GM08714 (cell line): ENCODE measurements around the gene THBS3.
"Not testable (repeated sequence)": the region's sequence is repeated elsewhere in the genome, so short reads cannot be mapped to it uniquely, and the experiment has no call there.

Experiments
- H3K4me3 ChIP-seq: fragments of 200-500 bp; sonication (Bioruptor generic); 2 replicates; pipeline ENCODE4 v1.5.1; 2014; ENCODE audit warnings: mild to moderate bottlenecking, low read length, inconsistent platforms
- ZNF274 ChIP-seq: IDR thresholded peaks from 2 replicates; pipeline ENCODE4 v1.6.1; 2012; ENCODE audit warnings: mild to moderate bottlenecking, low read depth, low read length

Gene THBS3

GRCh38 chr1:155205035-155205434 lies 2.7 kb downstream of the THBS3 start:
- no peak for TF ChIP-seq ZNF274
- H3K4me3 ChIP-seq, result no peak overlapping the region

- TF ChIP-seq ZNF274, result no peak
- no peak overlapping the region for H3K4me3 ChIP-seq
Measured at GRCh38 chr1:155202731-155203515, 4.8 kb downstream of the THBS3 start.

GRCh38 chr1:155202198-155202597 lies 5.5 kb downstream of the THBS3 start:
- H3K4me3 ChIP-seq, result no peak overlapping the region
- TF ChIP-seq ZNF274, result no peak

DNA sequence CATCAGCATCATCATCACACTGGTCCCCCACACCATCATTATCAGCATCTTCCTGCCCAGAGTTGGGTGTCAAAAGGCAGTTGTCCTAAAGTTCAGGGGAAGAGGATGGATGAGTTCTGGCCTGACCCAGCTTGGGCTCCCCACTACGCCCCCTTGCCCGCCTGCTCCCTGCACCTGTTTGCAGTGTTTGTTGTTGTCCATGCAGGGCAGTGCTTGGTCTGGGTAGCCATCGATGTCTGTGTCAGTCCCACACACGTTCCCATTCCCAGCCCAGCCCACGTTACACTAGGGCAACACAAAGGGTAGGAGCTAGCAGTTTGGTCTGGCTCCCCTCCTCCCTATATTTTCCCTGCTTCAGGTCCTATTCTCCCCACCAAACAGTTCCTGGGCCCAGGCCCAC lies 6.8 kb downstream of the THBS3 start:
- no peak for TF ChIP-seq ZNF274
- H3K4me3 ChIP-seq, result no peak overlapping the region

DNA sequence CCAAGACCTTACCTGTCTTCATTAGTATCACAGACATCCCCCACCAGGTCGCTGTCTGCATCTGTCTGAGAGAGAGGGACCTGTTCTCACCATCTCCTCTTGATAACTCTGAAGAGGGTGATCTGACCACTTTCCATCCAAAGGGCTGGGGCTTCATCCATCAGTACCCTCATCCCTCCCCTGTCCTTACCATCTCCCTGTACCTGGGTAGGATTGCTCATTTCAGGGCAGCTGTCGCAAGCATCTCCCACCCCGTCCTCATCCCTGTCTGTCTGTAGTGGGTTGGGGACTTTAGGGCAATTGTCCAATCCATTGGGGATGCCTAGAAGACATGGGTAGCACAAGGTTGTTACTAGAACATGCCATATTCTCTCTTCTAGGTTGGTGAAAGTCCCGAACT lies 7.9 kb downstream of the THBS3 start:
- H3K4me3 ChIP-seq, result no peak overlapping the region
- no peak for TF ChIP-seq ZNF274

GRCh38 chr1:155198547-155198906 lies 9.2 kb downstream of the THBS3 start:
- no peak overlapping the region for H3K4me3 ChIP-seq
- no peak for TF ChIP-seq ZNF274

- no peak overlapping the region for H3K4me3 ChIP-seq
- no peak for TF ChIP-seq ZNF274
Measured at GRCh38 chr1:155197901-155198546, 9.7 kb downstream of the THBS3 start.

- no peak overlapping the region for H3K4me3 ChIP-seq
Measured at GRCh38 chr1:155196893-155197638, 10.6 kb downstream of the THBS3 start.

GRCh38 chr1:155196103-155196892 lies 11.4 kb downstream of the THBS3 start:
- H3K4me3 ChIP-seq, result no peak overlapping the region
- TF ChIP-seq ZNF274, result no peak

More at GRCh38 chr1:155196893-155197638, 10.6 kb downstream of the THBS3 start:
- TF ChIP-seq ZNF274, result no peak

- H3K4me3 ChIP-seq, result no peak overlapping the region
Measured at GRCh38 chr1:155195201-155196102, 12.2 kb downstream of the THBS3 start.

DNA sequence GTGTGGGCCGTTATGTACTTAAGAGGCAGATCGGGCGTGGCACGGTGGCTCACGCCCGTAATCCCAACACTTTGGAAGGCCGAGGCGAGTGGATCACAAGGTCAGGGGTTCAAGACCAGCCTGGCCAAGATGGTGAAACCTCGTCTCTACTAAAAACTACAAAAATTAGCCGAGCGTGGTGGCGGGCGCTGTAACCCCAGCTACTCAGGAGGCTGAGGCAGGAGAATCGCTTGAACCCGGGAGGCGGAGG lies 13.8 kb downstream of the THBS3 start:
- H3K4me3 ChIP-seq, result not testable (repeated sequence)

More at GRCh38 chr1:155195201-155196102, 12.2 kb downstream of the THBS3 start:
- no peak for TF ChIP-seq ZNF274

DNA sequence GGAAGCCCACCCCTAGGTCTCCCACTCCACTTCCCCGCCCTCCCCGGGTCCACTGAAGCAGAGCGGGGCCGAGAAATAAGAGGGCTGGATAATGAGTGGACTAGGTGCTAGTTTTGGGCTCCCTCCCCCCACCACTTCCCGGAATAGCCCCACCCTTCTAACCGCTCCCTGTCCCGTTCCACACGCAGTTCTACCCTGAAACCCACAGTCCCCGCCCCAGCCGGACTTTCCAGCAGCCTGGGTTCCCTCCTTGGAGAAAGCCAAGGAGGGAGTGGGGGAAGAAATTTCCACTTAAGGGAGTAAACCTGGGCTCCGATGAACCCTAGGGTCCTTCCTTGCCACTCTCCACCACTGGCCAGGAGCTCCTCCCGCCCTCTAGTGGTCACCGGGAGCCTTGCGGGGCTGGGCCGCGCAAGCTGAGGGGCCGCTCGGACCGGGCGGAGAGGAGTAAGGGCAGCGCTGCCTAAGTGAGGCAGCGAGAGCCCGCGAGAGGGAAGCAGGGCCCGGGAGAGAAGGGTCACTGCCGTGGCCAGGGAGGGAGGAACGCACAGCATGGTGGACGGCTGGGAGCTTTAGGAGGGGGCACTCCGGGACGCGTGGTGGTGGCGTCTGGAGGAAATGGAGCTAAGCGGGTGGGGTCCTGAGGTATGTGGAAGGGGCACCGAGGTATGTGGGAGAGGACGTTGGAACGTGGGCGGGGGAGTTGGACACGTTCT lies 14.3 kb downstream of the THBS3 start:
- TF ChIP-seq ZNF274, result no peak
- peak overlapping the region; percentile 10; the same call in 1 of the 2 replicates for H3K4me3 ChIP-seq
